HL-60/S4 treated with retinoic acid at 250 ng/mL for 4 days and 3 days (cell line): Measurements from ENCODE around the gene ARHGAP42.
"Not testable (repeated sequence)": the region's sequence is repeated elsewhere in the genome, so short reads cannot be mapped to it uniquely, and the experiment has no call there.

ENCODE experiments used
- in situ Hi-C: fragments of 300-500 bp; cut with MboI; formaldehyde crosslinking; loops from 2 replicates; pipeline ENCODE4 v1.7.0; 2022; ENCODE audit warnings: low sequenced_read_pairs

ARHGAP42 gene

DNA sequence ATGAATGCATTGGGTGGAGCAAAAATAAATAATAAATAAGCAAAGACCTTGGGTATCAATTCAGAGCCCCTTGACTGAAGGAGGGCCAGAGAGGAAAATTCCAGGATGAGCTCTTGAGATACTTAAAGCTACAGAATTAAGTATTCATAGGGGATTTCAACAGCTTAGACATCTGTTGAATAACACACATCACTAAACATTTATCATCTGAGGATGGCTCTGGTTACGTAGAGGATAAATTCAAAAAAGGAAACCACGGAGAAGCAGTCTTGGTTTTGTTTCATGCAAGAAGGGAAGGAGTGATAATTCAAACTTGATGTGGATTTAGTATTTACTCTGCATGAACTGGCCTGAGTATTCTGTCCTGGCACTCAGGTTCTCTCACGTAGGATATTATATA, 29.8 kb downstream of the ARHGAP42 start:
- in situ Hi-C loops = no loop called here

DNA sequence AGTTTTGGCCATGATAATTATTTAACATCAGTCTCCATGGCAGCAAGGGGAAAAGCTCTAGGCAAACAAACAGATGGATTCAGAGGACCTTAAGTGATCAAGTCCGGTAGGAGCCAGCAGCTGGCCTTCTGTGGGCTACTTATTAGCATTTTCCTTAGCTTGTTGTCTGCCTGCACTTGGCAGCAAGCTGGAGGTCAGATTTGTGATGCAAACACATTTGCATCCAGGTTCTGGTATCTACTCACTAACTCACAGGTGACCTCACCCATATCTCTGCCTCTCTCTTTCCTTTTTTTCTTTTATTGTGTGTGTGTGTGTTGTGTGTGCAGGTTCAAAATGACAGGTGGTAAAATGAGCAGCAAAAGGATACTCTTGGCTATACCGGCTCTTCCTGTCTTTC, 32.3 kb downstream of the ARHGAP42 start:
- in situ Hi-C loops = no loop called here

DNA sequence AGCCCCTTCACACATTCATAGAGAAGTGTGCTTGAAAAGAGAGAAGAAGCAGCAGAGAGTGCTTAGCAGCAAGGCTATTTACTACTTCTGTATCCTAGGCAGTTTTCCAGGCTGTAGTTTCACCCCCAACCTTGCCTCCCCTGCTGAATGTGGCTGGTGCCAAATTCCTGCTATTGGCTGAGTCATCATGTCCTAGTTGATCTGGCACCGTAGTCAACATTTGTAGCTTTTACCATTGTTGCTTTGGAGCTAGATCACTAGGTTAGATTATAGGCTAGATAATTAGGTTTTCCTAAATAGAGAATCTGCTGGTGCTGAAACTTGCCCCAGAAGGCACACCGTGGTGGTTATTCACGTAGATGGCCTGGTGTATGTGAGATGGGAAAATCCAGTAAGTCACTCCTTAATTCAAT, 32.7 kb downstream of the ARHGAP42 start:
- in situ Hi-C loops = no loop called here

DNA sequence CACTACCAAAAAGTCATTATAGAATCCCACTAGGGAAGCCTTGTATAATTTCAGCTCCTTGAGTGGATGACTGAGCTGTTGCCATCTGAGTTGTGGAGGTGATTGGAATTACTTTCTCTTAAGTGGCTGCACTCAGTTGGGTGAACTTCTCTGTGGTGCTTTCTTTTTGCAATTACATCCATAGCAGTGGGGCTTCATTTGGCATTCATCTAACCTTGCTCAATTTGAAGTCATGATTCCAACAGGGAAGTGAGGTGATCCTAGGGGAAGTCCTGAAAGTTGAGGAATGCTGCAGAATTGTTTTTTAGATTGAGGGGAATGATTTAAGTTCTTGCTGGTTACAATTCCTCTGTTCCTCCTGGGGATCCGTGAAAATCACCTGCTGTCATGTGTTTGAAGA, 39.6 kb downstream of the ARHGAP42 start:
- in situ Hi-C loops = no loop called here

DNA sequence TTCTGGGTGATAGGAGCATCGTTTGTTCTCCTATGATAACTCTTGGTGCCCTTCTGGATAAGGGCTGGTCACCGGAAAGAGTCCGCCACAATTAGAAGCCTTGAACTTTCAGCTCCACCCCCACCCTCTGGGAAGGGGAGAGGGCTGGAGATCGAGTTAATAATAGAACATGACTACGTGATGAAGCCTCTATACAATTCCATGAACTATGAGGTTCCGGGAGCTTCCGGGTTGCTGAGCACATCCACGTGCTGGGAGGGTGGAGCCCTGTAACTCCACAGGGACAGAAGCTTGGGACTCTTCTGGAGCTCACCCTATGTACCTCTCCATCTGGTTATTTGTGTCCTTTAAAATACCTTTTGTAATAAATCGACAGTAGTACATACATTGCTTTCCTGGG, 40.3 kb downstream of the ARHGAP42 start:
- in situ Hi-C loops = no loop called here

DNA sequence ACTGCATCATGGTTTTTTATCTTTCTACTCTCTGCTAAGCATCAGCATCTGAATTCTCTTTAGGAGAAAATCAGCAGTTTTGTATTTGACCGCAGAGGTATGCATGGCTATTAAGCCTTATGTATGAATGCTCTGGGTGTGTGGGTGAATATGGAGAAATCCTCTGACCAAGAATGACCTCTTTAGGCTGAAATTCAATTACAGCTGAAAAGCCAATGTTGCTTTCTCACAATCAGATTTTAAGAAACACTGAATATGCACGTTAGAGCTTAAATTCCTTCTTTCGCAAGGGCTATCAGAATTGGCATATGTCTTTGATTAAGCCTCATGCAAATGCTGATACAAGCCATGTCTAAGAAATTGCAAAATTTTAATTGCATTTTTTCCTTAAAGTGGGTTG, 43.2 kb downstream of the ARHGAP42 start:
- in situ Hi-C loops = no loop called here

DNA sequence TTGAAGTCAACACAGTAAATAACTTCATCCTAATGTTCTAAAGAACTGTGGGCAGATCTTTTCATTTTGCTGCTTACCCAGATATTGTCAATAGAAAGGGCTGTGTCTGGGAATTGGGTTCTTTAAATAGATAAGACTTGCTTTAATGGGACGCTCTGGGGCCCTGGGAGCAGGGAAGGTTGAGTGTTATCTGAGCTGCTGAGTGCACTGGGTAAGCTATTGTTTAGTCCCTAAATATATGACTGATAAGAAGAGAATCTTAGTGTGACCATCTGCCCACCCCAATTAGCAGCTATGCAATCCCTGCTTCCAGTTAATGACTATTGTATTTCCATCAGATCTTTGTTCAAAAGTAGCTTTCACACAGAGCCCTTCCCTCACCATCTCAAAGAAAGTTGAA, 44.4 kb downstream of the ARHGAP42 start:
- in situ Hi-C loops = no loop called here

DNA sequence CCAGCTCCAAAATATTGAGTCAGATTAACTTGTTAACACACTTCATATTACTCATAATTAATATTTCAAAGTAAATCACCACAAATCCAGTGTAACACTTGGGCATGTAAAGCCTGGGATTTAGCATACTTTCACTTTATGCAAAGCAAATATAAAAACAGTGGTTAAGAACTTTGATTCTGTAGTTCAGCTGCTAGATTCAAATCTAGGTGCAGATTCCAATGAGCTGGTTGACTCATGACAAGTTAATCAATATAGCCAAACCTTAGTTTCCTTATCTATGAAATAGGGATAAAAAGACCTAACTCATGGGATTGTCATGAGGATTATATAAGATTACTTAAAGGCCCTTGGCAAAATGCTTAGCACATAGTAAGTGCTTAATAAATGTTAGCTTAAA, 45.9 kb downstream of the ARHGAP42 start:
- in situ Hi-C loops = no loop called here

DNA sequence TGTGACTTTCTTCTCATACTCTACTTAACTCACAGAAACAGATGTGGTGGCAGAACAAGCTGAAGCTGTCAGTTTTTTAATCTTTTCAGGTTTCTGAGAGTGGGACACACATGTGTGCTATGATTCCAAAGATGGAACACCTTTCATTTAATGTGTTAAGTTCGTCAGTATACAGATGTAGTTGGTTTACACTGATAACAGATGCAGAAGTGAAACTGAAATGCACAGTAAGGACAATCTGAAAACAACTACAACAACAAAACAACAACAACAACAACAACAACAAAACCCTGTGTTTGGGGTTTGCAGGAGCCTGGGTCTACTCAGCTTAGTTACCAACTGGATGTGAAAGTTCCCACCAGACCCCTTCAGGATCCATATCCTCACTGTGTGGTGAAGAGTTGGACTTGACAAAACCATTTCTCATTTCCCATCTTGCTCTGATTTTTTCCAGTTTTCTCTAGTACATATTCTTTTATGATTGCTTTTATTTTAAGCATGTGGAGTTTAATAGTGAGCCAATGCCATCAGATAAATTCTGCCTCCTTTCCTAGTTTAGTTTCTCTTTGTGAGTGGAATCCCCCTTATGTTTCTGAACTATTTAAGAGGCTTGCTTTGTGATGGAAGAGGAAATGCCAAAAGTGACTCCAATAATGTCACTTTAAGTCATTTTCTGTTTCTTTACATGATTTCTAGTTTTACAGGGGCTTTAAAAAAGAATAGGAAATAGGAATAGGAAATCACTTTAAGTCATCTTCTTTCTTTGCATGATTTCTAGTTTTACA, 47.8 kb downstream of the ARHGAP42 start:
- in situ Hi-C loops = no loop called here

DNA sequence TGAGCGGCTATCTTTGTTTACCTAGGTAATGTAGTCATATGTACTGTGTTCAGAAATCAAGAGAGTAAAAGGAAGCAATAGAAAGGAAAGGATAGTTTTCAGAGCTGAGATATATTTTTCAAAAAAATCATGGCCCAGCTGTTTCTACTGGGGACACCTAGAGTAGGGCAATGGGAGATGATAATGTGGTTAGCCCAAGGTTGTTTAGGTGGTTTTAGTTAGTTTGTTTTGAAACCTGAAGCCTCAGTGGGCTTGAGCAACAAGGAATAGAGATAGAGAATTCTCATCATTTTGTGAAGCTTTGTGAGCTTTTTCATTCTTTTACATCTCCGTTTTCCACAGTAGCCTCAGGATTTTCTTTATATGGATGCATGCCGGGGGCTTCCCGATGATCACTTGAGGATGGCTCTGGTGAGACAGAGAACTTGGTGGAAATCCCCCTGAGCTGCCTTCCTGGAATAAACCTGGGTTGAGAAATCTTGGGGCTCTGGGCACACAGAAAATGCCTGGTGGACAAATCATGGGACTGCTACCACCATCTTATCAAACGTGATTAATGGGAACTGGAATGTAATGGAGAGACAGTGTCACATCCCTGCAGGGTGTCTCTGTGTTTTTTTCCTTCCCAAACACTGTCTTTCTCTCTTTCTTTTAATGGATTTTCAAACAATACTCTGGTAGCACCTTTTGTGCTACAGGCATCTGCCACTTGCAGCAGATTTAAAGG, 49.0 kb downstream of the ARHGAP42 start:
- in situ Hi-C loops = no loop called here

DNA sequence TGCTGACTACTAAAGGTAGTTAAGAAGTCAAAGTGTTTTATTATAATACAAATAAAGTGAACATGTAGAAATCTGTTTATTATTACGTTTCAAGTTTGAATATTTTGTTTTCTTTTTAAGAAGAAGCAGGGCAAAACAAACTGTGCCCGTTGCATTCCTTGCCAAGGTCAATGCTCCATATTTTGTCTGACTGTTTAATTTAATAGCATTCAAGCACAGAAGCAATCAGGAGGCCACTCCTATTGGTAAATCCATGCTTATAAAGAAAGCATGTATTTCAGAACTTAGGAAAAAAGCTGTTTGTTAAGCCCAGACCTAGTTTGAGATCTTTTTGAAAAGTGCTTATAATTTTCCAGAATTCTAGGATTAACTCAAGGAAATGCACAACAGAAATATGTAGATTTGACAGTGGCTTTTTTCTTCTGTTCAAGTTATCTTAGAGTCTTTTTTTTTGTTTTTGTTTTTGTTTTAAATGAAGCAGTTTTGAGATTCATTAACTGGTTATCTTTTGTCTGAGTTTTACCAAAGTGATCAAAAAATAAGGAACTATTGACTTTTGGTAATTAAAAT, 51.7 kb downstream of the ARHGAP42 start:
- in situ Hi-C loops = no loop called here

DNA sequence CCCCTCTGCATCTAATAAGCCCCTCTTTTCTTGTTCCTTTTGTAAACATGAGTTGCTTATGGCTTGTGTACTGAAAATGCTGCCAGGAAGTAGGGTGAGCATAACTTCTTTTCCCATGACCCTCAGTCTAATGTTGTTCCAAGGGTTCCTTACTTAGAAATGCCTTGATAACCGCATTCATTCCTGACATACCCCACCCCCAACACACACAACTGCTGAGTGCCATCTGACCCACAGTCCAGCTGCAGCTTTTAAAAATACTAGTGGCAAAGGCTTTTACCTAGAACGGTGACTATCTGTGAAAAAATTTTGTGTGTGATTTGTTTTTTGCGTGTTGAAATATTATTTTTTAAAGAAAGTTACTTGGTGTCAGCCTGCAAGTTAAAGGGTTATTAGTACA, 52.6 kb downstream of the ARHGAP42 start:
- in situ Hi-C loops = no loop called here

DNA sequence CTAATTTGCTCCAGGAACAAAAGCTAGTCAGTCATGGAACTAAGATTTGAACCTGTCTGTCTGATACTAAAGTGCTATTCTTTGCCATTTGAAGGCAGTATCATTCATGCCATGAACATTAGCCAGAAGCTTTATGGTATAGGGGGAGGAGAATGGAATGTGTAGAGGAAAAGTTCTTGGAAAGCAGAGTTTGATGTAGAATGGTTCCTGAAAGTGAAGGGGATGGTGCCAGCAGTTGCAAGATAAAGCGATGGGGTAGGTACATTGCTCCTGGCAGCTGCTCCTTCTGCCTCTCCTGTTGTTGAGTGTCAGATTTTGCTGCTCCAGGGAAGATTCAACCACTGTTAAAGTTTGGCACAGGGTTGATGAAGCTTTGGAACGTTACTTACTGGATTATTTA, 53.4 kb downstream of the ARHGAP42 start:
- in situ Hi-C loops = no loop called here

DNA sequence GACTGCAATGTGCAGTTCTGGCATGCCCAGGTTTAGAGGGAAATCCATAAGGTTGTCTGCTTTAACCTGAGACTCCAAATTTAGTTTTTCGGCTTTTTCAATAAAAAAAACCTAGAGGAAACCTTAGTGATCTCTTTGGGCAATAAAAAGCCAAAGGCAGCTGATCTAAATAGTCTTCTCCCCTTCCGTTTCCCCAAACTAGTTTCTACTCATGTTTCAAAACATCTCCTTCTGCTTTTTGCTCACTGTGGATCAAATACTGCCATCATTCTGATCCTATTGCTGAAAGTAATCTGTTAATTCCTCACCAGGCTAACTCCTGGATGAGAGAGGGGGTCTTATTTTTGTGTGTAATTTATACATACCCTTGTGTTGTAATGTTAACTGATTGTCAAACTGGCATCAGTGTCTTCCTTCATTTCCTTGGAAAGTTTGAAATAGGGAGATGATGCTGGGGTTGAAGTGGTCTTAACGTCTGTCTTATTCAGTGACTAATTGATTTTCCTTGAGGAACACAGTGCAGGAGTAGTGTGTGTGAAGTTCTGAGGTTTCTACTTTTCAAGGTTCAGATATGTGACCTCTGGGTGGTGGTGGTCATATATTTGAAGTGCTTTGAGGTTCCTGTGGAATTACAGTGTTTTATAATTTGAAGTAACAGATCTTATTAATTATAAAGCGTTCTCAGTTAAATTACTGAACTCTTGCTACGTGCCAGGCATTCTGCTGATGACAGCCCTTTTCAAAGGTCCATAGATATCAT, 55.0 kb downstream of the ARHGAP42 start:
- in situ Hi-C loops = no loop called here

DNA sequence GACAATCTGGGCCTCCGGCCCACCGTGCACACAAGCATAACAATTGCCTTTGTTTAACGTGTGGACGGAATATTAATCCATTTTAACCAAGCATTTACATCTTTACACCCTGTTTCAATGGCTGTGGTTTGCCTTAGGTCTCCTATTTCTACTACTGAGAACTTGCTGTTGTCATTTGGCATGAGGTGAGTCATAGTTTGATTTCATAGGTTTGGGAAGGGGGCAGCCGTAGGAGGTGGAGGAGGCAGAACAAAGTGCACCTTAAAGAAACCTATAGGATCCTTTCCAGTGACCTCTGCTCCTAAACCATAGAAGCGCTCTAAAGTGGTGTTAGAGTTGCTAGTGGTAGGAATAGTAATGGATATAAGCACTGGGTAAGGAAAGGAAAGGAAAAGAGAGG, 59.4 kb downstream of the ARHGAP42 start:
- in situ Hi-C loops = no loop called here

DNA sequence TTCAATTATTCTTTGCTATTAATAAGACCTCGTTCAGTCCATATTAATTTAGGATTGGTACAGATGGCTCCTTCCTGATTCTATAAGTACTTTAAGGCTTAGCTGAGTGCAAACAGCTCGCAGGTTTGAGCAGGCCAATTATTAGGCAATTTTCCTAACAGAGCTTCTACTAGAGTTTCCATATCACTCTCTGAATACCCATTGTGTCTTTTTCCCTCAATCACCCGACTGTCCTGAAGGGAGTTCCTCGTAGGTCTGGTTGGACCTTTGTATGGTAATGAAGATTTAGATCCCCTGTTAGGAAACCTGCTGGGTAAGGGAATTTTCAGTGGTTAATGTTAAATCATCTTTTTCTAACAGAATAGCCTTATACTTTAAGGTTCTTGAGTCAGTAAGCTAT, 61.1 kb downstream of the ARHGAP42 start:
- in situ Hi-C loops = no loop called here

DNA sequence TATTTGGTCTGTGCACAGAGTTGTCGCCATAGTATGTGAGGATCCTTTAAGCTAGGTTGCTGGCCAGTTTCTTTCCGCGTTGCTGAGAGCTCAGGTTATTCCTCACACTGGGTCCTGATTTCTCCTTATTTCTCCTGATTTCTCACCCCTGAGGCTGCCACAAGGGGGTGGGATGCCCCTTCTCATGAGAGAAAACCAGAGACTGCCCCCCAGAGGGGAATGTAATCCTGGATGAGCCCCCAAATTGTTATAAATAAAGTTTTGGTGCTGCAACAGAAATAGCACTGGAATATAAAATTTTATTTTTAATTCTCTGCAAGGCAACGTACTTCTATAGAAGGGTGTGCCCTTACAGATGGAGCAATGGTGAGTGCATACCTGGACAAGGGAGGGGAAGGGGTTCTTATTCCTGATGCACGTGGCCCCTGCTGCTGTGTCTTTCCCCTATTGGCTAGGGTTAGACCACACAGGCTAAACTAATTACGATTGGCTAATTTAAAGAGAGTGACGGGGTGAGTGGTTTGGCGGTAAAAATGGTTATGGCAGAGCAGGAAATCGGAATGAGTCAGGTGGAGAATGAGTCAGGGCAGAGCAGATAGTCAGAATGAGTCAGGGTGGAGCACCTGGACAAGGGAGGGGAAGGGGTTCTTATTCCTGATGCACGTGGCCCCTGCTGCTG, 62.9 kb downstream of the ARHGAP42 start:
- in situ Hi-C loops = not testable (repeated sequence)

DNA sequence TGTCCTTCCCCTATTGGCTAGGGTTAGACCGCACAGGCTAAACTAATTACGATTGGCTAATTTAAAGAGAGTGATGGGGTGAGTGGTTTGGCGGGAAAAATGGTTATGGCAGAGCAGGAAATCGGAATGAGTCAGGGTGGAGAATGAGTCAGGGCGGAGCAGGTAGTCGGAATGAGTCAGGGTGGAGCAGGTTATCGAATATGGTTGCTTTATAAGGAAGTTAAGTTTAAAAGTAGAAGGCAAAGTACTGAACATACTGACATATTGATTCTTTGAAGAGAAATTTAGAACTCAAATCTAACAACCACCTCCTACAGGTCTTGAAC, 63.4 kb downstream of the ARHGAP42 start:
- in situ Hi-C loops = not testable (repeated sequence)

DNA sequence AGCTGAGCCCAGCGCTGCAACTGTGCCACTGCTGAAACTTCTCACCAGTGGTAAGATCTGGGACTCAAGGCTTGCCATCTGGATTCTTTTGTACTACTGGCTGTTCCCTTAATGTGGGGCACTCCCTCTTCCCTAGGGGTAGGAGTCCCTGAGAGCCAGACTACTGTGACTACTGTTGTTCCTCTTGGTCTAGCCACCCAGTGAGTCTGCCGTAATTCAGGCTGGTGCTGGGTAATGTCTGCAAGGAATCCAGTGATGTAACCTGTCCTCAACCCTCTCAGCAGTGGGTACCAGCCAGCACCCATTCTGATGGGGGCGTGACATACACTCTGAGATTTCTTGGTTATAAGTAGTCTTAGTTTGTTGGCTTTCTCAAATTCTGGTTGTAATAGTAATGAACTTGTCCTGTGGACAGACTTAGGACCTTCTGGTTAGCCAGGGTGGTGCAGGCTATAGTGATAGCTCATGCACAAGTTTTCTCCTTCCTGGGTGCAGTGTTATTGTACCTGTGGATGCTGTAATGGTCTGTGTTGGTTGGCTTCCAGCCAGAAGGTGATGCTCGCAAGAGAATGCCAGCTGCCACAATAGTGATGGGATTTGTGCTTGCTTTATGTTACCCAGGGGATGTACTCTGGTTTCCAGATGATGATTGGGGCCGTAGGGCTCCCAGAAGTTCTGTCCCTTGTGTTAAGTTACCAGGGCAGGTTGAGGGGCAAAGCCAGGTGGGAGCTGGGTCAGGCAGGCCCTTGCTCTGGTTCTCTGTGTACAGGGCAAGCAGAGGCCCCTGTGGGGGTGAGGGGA, 65.5 kb downstream of the ARHGAP42 start:
- in situ Hi-C loops = no loop called here

DNA sequence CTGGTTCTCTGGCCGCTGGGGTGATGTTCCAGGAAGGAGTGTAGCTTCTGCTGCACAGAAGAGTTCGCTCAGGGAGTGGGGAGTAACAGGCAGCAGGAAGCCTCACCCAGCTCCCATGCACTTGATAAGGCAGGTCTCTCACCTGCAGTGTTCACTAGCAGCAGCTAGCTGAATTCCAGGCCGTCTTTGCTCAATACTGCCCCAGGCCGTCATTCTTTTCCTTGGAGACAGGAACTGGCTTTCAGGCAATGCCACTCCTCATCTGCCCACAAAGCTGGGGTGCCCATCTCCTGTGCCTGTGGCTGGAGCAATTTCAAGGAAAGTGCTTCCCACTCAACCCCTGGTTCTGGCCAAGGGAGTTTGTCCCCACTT, 66.1 kb downstream of the ARHGAP42 start:
- in situ Hi-C loops = no loop called here
